ENCODE results near the gene MKRN2OS.

The MKRN2OS gene, protein sequence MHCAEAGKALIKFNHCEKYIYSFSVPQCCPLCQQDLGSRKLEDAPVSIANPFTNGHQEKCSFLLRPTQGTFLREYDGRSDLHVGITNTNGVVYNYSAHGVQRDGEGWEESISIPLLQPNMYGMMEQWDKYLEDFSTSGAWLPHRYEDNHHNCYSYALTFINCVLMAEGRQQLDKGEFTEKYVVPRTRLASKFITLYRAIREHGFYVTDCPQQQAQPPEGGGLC

DNA sequence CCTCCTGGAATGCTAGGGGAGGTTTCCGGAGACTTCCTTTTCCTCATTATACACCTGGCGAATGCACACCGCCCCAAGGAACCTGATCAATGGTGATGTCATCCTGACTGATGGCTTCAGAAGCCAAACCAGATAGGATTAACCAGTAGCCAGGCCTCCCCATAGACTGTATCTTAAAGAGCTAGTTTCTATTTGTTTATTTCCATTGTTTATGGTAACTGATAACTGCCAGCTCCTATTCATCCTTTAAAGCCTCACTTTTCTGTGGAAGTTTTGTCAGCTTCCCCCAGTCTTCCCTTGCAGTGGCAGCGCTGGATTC is at the start of gene MKRN2OS:
TSS of gene MKRN2OS (minus strand) at position 27 of the 319 bp plus-strand sequence. CDS start 35 bp downstream, outside the sequence.
- peak; percentile 73 for DNase-seq (ENCODE audit: low spot score)

DNA sequence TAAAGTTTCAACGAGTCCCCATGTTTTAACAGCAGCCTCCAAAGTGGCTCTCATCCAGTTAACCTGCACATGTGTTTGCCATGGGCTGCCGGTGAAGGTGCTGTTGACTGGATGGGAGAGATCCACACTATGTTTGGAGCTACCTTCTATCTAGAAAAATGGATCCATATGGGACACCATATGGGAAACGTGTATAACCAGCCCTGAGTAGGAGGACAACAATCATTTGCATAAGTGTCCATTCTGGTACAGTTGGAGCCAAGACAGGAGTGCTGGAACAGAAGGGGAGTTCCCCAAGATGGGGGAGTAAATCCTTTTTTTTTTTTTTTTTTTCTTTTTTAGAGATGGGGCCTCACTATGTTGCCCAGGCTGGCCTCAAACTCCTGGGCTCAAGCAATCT is 48.2 kb upstream of the MKRN2OS start:
- no peak for DNase-seq (ENCODE audit: low spot score)

DNA sequence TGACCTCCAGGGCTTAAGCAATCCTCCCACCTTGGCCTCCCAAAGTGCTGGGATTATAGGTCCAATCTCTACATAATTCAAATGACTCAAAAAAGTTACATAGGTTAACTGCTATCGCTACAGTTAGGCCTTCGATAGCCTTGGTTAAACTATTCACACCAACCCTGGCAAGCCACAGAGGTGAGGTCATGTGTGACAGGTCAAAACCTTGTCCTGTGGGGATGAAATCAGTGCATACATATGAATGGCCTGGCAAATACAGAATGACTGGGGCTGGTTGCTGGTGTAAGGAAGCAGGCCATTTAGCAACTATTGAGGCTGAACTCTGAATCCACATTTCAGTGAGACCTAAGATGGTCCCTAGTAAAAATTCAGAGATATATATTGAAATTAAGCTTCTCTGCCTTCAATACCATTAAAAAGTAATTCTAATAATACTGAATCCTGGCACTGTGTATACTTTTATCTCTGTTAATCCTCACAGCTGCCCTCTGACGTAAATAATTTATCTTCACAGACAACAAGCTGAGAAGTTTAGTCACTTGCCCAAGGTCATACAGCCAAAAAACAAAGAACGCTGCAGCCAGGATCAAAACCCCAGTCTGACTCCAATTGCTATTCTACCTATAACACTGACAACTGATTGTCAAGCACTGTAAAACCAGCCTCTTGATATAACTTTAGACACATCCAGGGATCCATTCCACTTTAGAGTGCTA is 46.9 kb upstream of the MKRN2OS start:
- no peak for DNase-seq (ENCODE audit: low spot score)

DNA sequence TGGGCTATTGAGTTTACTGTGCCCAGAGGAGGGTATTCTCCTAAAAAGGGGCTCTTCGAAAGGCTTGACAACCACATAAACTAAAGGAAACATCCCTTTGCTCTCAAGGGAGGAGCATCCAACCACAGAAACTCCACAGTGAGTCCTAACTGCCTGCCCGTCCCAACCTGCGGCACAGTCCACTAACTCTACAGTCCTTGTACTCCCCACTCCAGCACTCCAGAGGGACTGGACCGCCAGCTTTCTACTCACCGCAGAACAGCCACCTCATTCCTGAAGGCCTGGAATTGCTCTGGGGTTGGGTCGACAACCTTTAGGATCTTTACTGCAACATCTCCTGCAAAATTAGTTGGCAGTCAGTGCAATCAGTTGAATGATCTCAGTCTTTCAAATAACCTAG is 46.2 kb upstream of the MKRN2OS start:
- DNase-seq (ENCODE audit: low spot score), result no peak

DNA sequence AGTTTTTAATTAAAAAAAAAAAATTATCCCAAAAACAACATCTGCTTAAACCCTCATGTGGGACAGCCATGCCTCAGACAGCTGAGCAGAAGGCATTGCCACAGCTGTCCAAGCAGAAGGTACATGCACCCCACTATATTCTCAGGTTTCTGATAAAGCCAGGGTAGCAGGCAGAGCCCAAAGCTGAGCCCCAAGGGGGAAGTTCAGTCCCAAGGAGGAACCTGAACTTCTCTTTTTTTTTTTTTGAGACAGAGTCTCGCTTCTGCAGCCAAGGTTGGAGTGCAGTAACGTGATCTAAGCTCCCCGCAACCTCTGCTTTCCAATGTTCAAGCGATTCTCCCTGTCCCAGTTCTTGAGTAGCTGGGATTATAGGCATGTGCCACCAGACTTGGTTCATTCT is 44.8 kb upstream of the MKRN2OS start:
- DNase-seq (ENCODE audit: low spot score), result no peak

DNA sequence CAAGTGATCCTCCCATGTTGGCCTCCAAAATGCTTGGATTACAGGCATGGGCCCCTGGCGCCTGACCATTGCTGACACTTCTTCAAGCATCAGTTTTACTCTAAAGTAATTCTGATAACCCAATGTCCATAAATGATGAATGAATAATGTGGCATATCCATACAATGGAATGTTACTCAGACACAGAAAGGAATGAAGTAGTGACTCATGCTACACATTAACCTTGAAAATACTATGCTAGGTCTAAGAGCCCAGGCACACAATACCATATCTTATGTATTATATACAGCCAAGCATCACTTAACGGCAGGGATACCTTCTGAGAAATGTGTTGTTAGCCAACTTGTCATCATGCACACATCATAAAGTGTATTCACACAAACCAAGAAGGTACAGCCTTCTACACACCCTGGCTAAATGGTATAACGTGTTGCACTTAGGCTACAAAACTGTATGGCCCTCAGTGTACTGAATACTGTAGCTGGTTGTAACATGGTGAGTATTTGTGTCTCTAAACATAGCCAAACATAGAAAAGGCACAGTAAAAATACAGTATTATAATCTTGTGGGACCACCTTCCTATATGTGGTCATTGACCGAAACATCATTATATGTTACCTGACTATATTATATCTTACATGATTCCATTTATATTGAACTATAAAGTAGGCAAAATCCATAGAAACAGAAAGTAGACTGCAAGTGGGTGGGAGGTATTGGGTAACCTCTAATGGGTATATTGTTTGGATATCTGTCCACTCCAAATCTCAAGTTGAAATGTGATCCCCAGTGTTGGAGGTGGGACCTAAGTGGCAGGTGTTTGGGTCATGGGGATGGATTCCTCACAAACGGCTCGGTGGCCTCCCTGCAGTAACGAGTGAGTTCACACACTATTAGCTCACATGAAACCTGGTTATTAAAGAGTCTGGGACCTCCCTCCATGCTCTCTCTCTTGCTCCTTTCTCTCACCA is 43.0 kb upstream of the MKRN2OS start:
- peak; percentile 8 for DNase-seq (ENCODE audit: low spot score)

DNA sequence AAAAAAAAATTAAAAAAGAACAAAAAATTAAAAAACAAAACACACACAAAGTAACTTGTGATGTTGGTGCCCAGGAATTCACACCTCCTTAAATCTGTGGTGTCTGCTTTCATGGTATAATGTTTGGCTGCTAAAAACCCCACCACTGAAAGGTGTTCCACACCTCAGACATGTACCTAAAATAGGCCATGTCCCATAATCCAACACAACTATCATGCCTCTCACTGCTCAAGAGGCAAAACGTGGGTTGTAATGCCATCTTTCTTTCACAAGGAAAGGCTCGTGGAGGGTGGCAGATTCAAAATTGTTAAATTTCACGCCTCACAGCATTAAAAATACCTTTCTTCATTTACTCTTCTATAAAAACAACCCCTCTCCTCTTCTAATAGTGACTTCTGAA is 41.1 kb upstream of the MKRN2OS start:
- DNase-seq (ENCODE audit: low spot score), result no peak

DNA sequence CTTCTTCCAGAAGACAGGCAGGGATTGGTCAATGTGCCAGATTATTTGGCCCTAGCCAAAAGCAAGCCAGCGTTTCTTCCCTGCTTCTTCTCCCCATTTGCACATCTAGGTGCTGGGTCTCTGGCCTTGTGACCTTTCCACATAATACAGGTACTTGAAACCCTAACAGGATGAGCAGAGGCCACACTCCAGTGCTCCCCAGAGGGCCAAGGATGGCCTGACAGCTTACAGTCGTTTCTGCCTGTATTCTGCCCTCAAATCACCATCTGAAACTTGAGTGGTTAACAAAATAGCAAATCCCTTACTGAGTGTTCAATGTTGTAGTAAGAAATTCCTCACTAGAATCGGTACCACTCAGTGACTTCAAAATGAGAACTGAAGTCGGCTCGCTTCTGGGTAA is 40.7 kb upstream of the MKRN2OS start:
- DNase-seq (ENCODE audit: low spot score), result no peak

DNA sequence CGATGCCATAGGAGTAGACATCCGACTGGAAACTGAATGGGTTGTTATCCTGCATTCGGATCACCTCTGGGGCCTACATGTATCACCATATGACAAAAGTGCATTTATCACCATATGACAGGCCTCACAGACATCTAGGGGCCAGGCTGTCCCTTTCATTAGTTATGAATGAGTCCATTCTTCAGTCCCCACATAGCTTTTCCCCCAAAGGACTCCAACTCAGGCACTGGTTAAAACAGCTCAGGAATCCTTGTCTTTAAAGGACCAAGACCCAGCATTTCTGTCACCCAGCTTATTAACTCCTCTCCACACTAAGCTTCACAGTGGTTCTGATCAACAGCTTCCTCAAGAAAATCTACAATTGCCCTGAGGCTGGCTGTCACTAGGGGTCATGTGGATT is 39.9 kb upstream of the MKRN2OS start:
- no peak for DNase-seq (ENCODE audit: low spot score)

DNA sequence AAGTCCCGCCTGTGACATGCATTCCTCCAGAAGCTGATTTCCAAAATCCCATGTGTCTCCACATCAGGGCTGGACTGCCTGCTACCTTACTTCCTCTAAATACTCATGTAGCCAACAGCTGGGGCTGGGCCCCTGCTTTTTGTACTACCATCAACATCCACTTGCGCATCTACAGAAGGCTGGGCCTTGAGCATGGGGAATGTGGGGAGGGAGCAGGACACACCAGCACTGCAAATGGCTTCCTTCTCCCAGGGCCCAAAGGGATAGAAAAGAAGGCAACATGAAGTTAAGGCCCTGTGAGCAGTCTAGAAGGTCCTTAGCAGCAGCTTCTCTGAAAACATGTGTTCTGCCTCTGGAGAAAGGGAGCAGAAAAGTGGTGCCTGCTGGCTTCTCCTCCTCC is 38.8 kb upstream of the MKRN2OS start:
- DNase-seq (ENCODE audit: low spot score), result no peak

DNA sequence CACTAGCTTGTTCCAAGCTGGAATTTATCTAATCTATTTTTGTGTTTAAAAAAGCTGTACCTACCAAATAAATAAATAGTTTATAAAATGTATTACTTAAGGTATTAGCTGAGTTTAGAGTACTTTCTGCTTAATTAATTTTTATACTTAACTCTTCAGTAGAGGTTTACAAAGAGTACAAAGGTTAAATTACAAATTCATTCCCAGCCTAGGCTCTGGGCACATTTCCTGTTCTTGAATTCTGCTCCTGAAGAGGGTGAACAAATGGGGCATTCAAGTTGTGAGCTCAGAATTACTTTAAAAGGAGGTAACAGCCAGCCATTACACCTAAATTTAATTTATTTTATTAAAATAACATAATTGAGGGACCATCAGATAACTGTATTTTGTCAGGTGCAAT is 38.0 kb upstream of the MKRN2OS start:
- no peak for DNase-seq (ENCODE audit: low spot score)

DNA sequence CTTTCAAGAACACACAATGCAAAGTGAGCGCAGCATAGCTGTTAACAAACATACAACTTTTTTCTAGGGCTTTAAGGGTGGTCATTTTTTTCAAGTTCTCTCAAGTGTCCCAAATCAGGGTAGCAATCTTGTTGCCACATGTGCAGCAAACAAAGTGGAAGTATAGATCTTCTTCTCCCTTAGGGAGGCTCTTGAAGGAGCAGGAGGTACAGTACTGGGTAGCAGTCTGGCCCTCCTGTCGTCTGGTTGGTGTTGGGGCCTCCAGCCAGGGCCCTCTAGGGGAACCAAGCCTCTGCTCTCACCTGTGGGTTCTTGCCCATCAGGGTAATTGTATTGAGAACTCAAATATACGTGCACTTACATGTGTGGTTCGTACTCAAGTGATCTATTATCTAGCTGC is 37.4 kb upstream of the MKRN2OS start:
- no peak for DNase-seq (ENCODE audit: low spot score)

DNA sequence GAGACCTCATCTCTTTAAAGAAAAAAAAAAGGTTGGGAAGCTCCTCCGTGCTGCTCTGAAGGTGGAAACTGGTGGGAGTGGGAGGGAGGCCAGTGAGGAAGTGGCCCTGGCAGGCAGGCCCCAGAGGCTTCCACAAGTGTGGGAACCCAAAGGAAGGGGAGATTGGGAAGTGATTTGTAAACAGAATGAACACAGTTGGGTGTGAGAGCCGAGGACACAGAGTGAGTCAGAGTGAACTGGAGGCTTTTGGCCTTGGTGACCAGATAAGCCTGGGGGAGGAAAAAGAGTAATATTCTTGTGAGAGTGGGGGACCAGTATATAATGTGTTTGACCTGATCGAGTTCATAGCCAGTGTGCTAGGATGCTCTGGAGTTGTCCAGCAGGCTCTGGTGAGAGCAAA is 34.6 kb upstream of the MKRN2OS start:
- no peak for DNase-seq (ENCODE audit: low spot score)

DNA sequence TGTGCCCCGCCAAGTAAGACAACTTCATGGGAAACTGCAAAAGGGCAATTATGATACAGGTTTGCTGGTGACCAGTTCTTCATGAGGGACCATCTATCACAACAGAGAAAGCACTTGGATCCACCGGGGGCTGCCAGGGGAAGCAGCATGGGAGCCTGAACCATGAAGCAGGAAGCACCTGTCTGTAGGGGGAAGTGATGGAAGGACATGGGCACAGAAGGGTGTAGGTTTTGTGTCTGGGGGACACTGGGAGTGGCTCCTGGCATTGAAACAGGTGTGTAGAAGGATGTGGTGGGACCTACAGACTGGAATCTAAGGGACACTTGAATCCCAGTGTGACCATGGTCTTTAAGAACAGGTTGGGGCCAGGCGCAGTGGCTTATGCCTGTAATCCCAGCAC is 34.2 kb upstream of the MKRN2OS start:
- DNase-seq (ENCODE audit: low spot score), result no peak

DNA sequence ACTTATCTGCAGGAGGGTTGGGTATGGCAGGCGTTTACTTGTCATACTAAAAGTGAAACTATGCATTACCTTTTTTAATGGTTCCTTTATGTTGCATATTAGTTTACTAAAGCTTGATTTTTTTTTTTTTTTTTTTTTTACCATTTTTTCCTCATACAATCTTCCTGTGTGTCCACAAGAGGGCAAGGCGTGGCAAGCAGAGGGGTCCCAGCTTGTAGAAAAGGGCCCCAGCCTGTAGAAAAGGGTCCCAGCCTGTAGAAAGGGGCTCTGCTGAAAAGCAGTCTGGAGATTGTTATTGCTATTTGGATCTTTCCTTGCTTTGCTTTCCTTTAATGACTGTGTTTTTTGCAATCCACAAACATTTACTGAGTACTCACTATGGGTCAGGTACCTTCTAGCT is 33.4 kb upstream of the MKRN2OS start:
- no peak for DNase-seq (ENCODE audit: low spot score)

DNA sequence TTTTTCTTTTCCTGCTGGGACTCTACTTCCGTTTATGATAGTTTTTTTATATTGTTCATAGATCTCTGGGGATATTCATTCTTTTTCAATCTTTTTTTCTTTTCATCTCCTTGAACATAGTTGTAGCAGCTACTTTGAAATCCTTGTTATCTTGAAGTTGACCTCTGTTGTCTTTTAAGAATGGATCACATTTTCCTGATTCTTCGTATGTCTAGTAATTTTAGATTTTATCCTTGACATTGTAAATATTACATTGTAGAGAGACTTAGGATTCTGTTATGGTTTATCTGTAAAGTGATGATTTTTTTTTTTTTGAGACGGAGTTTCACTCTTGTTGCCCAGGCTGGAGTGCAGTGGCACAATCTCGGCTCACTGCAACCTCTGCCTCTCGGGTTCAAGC is 32.1 kb upstream of the MKRN2OS start:
- DNase-seq (ENCODE audit: low spot score), result no peak

DNA sequence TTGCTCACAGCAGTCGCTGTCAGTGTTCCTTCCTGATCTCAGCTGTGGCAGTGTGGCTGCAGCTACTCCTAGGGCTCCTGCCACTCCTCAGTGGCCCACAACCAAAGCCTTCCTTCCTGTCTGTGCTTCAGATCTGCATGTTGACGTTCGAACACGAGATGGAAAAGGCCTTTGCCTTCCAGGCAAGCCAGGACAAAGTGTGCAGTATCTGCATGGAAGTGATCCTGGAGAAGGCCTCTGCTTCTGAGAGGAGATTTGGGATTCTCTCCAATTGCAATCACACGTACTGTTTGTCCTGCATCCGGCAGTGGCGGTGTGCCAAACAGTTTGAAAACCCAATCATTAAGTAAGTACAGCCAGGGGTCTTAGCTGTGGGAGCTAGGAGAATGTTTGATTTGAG is 29.4 kb upstream of the MKRN2OS start:
- no peak for DNase-seq (ENCODE audit: low spot score)

DNA sequence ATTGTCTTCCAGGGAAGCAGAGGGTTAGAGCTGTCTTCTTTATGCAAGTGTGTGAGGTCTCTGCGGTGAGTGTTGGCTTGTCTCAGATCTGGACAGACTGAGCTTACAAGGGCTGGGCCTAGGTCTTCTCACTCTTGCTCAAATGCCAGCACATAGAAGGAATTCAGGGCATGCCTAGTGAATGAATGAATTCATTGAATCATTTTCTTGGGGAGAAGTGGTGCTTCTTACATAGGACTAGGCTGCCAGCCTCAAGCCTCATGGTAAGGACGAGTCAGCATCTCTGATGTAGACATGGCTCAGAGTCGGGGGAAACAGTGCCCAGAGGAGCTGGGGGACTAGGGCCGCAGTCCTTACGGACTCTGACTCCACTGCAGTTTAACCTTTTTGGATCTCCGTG is 28.8 kb upstream of the MKRN2OS start:
- DNase-seq (ENCODE audit: low spot score), result no peak

DNA sequence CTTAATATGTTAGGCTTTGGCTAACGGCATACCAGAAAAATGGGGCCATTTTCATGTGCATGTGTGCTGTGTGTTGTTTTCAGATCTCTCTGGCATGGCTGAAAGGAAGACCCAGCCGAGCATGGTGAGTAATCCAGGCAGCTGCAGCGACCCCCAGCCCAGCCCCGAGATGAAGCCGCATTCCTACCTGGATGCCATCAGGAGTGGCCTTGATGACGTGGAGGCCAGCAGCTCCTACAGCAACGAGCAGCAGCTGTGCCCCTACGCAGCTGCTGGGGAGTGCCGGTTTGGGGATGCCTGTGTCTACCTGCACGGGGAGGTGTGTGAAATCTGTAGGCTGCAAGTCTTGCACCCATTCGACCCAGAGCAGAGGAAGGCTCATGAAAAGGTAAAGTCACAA is 26.7 kb upstream of the MKRN2OS start:
- no peak for DNase-seq (ENCODE audit: low spot score)

DNA sequence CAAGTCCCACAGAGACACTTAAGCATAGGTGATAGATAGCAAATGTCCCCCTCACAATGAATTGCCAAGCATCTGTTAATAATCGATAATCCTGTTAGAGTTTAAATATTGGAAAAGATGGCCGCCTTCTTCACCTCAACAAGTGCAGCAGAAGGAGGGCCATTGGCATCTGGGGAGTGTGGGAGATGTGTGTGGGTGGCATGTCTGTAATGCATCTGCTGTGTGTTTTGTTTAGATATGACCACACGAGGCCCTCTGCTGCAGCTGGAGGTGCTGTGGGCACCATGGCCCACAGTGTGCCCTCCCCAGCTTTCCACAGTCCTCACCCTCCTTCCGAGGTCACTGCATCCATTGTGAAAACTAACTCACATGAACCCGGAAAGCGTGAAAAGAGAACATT is 24.5 kb upstream of the MKRN2OS start:
- DNase-seq (ENCODE audit: low spot score), result no peak

DNA sequence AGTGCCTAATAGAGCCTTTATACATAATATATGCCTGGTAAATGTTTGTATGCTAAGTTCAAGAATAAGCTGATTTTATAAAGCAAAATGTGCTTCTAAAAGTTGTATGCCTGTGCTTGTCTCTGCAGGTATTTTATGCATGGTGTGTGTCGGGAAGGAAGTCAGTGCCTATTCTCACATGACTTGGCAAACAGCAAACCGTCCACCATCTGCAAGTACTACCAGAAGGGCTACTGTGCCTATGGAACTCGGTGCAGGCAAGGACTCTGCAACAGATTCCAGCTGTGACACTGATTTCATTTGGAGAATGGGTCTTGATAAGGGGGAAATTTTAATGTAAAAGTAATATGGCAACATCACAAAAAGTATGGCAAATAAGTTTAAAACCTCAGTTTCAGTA is 23.4 kb upstream of the MKRN2OS start:
- no peak for DNase-seq (ENCODE audit: low spot score)

DNA sequence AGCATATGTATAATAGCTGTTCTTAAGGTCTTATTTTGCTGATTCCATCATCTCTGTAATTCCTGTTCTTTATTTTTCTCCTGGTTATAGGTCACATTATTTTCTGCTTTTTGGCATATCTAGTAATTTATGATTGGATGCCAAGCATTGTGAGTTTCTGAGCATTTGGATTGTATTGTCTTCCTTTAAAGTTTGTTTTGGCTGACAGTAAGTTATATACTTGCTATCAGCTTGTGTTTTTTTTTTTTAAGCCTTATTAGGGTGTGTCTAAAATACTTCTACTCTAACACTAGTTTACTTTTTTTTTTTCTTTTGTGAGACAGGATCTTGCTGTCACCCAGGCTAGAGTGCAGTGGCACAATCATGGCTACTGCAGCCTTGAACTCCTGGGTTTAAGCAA is 21.7 kb upstream of the MKRN2OS start:
- no peak for DNase-seq (ENCODE audit: low spot score)

DNA sequence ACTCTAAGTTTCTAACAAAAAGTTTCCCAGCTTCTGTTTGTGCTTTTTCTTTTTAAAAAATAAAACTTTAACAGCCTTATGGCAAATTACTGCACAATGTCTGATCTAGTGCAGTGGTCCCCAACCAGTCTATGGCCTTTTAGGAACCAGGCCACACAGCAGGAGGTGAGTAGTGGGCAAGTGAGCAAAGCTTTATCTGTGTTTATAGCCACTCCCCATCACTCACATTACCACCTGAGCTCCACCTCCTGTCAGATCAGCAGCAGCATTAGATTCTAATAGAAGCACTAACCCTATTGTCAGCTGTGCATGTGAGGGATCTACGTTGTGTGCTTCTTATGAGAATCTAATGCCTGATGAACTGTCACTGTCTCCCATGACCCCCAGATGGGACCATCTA is 17.2 kb upstream of the MKRN2OS start:
- no peak for DNase-seq (ENCODE audit: low spot score)
